IMR-90 (cell line): ENCODE results near the gene VTCN1. TPM values are rescaled to one million over a fixed set of nuclear protein-coding genes. Genes with fewer than 3 reads are reported as not detected.

Source experiments
- ATAC-seq: fragments of 200-7000 bp; cut with Tn5 transposase; 2 replicates; pipeline ENCODE4 v1.9.1; 2020; ENCODE audit warnings: low read depth, mild to moderate bottlenecking, moderate library complexity
- BruUV-seq: library from RNA; stranded (reverse); fragments of 400-500 nt; replicated peaks from 2 replicates; lab custom pipeline; 2021; lab: Mats Ljungman, UMichigan
- CTCF ChIA-PET: fragments of 300-600 bp; formaldehyde crosslinking; extraction: SDS; loops from one replicate; lab custom pipeline; 2021; ENCODE audit warnings: antibody characterized with exemption; lab: Yijun Ruan, JAX
- POLR2A ChIA-PET: fragments of 300-600 bp; sonication (Branson Sonifier 250); formaldehyde crosslinking; loops from one replicate; lab custom pipeline; 2022; ENCODE audit warnings: antibody characterized with exemption; ENCODE audit not compliant: unreplicated experiment; lab: Charles Lee
- DNase-seq: peaks from one replicate; pipeline ENCODE4 v3.0.0; 2013
- H2AFZ ChIP-seq: replicated peaks from 2 replicates; pipeline ENCODE3; 2013; ENCODE audit warnings: low read length, mild to moderate bottlenecking; ENCODE audit not compliant: poor library complexity
- H2AK5ac ChIP-seq: 2 replicates; pipeline ENCODE4 v1.6.1; 2013; ENCODE audit warnings: low read depth, low read length, inconsistent platforms
- H2AK9ac ChIP-seq: replicated peaks from 2 replicates; pipeline ENCODE3; 2013; ENCODE audit warnings: mild to moderate bottlenecking, low read depth, low read length, moderate library complexity; ENCODE audit not compliant: poor library complexity
- H2BK120ac ChIP-seq: 2 replicates; pipeline ENCODE4 v1.6.1; 2013; ENCODE audit warnings: low read depth, low read length, inconsistent platforms
- H2BK15ac ChIP-seq: 3 replicates; pipeline ENCODE4 v1.6.1; 2013; ENCODE audit warnings: low read depth, low read length, inconsistent platforms
- H2BK20ac ChIP-seq: 2 replicates; pipeline ENCODE4 v1.6.1; 2013; ENCODE audit warnings: low read depth, mild to moderate bottlenecking, inconsistent platforms, low read length, moderate library complexity
- H2BK5ac ChIP-seq: 2 replicates; pipeline ENCODE4 v1.6.1; 2013; ENCODE audit warnings: mild to moderate bottlenecking, low read depth, low read length, inconsistent platforms; ENCODE audit not compliant: poor library complexity, severe bottlenecking
- H3K14ac ChIP-seq: replicated peaks from 2 replicates; pipeline ENCODE4 v1.6.1; 2013; ENCODE audit warnings: low read depth, low read length, inconsistent platforms
- H3K18ac ChIP-seq: 2 replicates; pipeline ENCODE4 v1.6.1; 2013; ENCODE audit warnings: low read depth, low read length, control low read depth
- H3K23ac ChIP-seq: 2 replicates; pipeline ENCODE4 v1.6.1; 2013; ENCODE audit warnings: low read depth, low read length, inconsistent platforms
- H3K27ac ChIP-seq: 2 replicates; pipeline ENCODE4 v1.5.1; 2013; ENCODE audit warnings: mild to moderate bottlenecking, control low read depth, low read length; ENCODE audit not compliant: insufficient read depth
- H3K27me3 ChIP-seq: 2 replicates; pipeline ENCODE4 v1.6.1; 2013; ENCODE audit warnings: low read length; ENCODE audit not compliant: control insufficient read depth, insufficient read depth
- H3K36me3 ChIP-seq: 2 replicates; pipeline ENCODE4 v1.6.1; 2013; ENCODE audit warnings: low read length, mixed read lengths; ENCODE audit not compliant: control insufficient read depth, insufficient read depth
- H3K4ac ChIP-seq: 2 replicates; pipeline ENCODE4 v1.6.1; 2013; ENCODE audit warnings: low read depth, low read length, inconsistent platforms
- H3K4me1 ChIP-seq: 2 replicates; pipeline ENCODE4 v1.6.1; 2013; ENCODE audit warnings: low read length, mixed read lengths; ENCODE audit not compliant: control insufficient read depth, insufficient read depth
- H3K4me2 ChIP-seq: 2 replicates; pipeline ENCODE4 v1.6.1; 2013; ENCODE audit warnings: low read depth, mild to moderate bottlenecking, control low read depth, low read length, moderate library complexity
- H3K4me3 ChIP-seq: 2 replicates; pipeline ENCODE4 v1.5.1; 2013; ENCODE audit warnings: low read depth, mild to moderate bottlenecking, control low read depth, low read length, moderate library complexity; ENCODE audit not compliant: insufficient read depth
- H3K56ac ChIP-seq: 2 replicates; pipeline ENCODE4 v1.6.1; 2013; ENCODE audit warnings: low read length, inconsistent platforms; ENCODE audit not compliant: insufficient read depth; ENCODE audit errors: extremely low read depth
- H3K79me1 ChIP-seq, 2 experiments: 2 replicates each; pipeline ENCODE4 v1.6.1; 2013; ENCODE audit warnings: low read length in 2 of 2, inconsistent platforms in 1 of 2, low read depth in 1 of 2
- H3K9ac ChIP-seq: 2 replicates; pipeline ENCODE4 v1.6.1; 2013; ENCODE audit warnings: low read depth, low read length, control low read depth
- H3K9me1 ChIP-seq: 2 replicates; pipeline ENCODE4 v1.6.1; 2013; ENCODE audit warnings: low read length, inconsistent platforms; ENCODE audit not compliant: insufficient read depth
- H3K9me3 ChIP-seq: 2 replicates; pipeline ENCODE4 v1.6.1; 2013; ENCODE audit warnings: low read length; ENCODE audit not compliant: control insufficient read depth, insufficient read depth
- H4K20me1 ChIP-seq: 2 replicates; pipeline ENCODE4 v1.6.1; 2013; ENCODE audit warnings: low read length, inconsistent platforms; ENCODE audit not compliant: insufficient read depth
- H4K5ac ChIP-seq: 2 replicates; pipeline ENCODE4 v1.6.1; 2013; ENCODE audit warnings: mild to moderate bottlenecking, low read depth, low read length, control low read depth
- H4K8ac ChIP-seq, 2 experiments: 2 replicates each; pipeline ENCODE4 v1.6.1; 2013; ENCODE audit warnings: low read depth in 2 of 2, low read length in 2 of 2, control low read depth in 1 of 2, inconsistent platforms in 1 of 2
- H4K91ac ChIP-seq: 2 replicates; pipeline ENCODE4 v1.6.1; 2013; ENCODE audit warnings: low read depth, low read length, inconsistent platforms; ENCODE audit not compliant: insufficient read depth
- BHLHE40 ChIP-seq: fragments of 150-350 bp; IDR thresholded peaks from 2 replicates; pipeline ENCODE4 v1.6.1; 2016; ENCODE audit warnings: mild to moderate bottlenecking, low read depth, low read length
- CEBPB ChIP-seq: IDR thresholded peaks from 2 replicates; pipeline ENCODE4 v1.6.1; 2012; ENCODE audit warnings: low read depth, low read length, improper control_type of control experiment
- CHD1 ChIP-seq: IDR thresholded peaks from 2 replicates; pipeline ENCODE4 v1.6.1; 2012; ENCODE audit warnings: low read depth, low read length, improper control_type of control experiment
- CTCF ChIP-seq: conservative IDR thresholded peaks from 2 replicates; pipeline ENCODE4 v1.5.1; 2012; ENCODE audit warnings: mild to moderate bottlenecking, low read depth, low read length, improper control_type of control experiment
- ELK1 ChIP-seq: fragments of 150-350 bp; IDR thresholded peaks from 2 replicates; pipeline ENCODE4 v1.6.1; 2016; ENCODE audit warnings: low read depth, mild to moderate bottlenecking, low read length, moderate library complexity, borderline replicate concordance
- FOS ChIP-seq: fragments of 150-350 bp; IDR thresholded peaks from 2 replicates; pipeline ENCODE4 v1.6.1; 2016; ENCODE audit warnings: low read depth, low read length
- MAZ ChIP-seq: IDR thresholded peaks from 2 replicates; pipeline ENCODE4 v1.6.1; 2012; ENCODE audit warnings: low read depth, mild to moderate bottlenecking, low read length, improper control_type of control experiment, moderate library complexity, borderline replicate concordance
- RCOR1 ChIP-seq: IDR thresholded peaks from 2 replicates; pipeline ENCODE4 v1.6.1; 2012; ENCODE audit warnings: mild to moderate bottlenecking, low read length, improper control_type of control experiment; ENCODE audit not compliant: insufficient replicate concordance
- RFX5 ChIP-seq: IDR thresholded peaks from 2 replicates; pipeline ENCODE4 v1.8.0; 2012; ENCODE audit warnings: low read depth, mild to moderate bottlenecking, low read length, moderate library complexity
- SMC3 ChIP-seq: fragments of 150-350 bp; IDR thresholded peaks from 2 replicates; pipeline ENCODE4 v1.6.1; 2016; ENCODE audit warnings: low read depth, mild to moderate bottlenecking, antibody characterized with exemption, low read length, moderate library complexity
- WGBS, 2 experiments: methylation state at CpG; one replicate each; pipeline versions ENCODE4 v1.1.5 to v1.1.7; 2013; ENCODE audit warnings: missing lambda C conversion rate in 2 of 2; ENCODE audit not compliant: insufficient read length in 1 of 2; ENCODE audit errors: extremely low coverage in 2 of 2; 5-methylcytosine and 5-hydroxymethylcytosine counted together
- dilution Hi-C: fragments of 300-500 bp; cut with HindIII; formaldehyde crosslinking; loops from one replicate; pipeline ENCODE4 v1.14.3; 2018; ENCODE audit warnings: low sequenced_read_pairs; ENCODE audit not compliant: unreplicated experiment
- in situ Hi-C: fragments of 300-500 bp; cut with MboI; formaldehyde crosslinking; loops from 3 replicates; pipeline ENCODE4 v1.14.3; 2019; ENCODE audit warnings: low sequenced_read_pairs, inconsistent platforms, mixed read lengths
- intact Hi-C: fragments of 100-400 bp; cut with micrococcal nuclease; formaldehyde crosslinking; loops from 2 replicates; pipeline ENCODE4 v1.10.0; 2022
- polyA plus RNA-seq, 3 experiments: library from polyadenylated mRNA; depleted of rRNA; stranded (reverse); fragments of >200 nt; gene quantifications; 2 replicates each; pipeline ENCODE4 v1.2.3, GENCODE V29; 2012; ENCODE audit warnings: low replicate concordance in 1 of 3
- total RNA-seq: library from RNA; depleted of rRNA; stranded (reverse); fragments of >200 nt; gene quantifications from 2 replicates; pipeline ENCODE4 v1.2.3, GENCODE V29; 2012

VTCN1 gene
- total and polyA plus RNA-seq, 2 of the 4 experiments (the other 2 are of a cell fraction), result not detected

DNA sequence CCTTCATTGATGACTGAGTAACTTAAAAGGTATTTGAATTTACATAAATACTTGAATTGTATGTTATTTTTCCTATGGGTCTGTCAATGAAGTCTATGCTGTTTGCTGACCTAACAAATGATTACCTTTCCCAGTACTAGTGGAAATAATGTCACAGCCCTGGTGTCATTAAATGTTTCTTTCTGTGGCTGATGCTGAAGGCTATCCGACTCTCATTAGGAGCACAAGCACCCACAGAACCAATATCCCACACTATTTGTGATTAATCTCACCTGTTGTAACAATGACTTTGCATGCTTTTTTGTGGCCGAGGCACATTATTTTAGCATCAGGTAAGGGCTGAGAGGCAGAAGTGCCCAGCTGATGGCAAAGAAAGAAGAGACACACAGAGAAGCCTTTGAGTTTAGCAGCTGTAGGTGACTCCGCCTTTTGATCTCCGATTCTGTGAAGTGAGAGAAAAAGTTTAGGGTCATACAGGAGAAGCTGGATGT is 63.3 kb downstream of the VTCN1 start:
- Histone ChIP-seq H3K9ac (no peak overlapping the region), H4K91ac (peak overlapping the region; percentile 62; the same call in 1 of the 2 replicates), H2BK20ac (peak overlapping the region; percentile 83), H2AK5ac (peak overlapping the region; percentile 60; the same call in 1 of the 2 replicates), H2BK5ac (peak overlapping the region; percentile 33), H3K4me3 (no peak overlapping the region), H3K4me2 (peak overlapping the region; percentile 26; the same call in 1 of the 2 replicates), H3K79me1 (no peaks in the 10 kb centered on the region), H3K23ac (peak overlapping the region; percentile 19; the same call in 1 of the 2 replicates), H3K27ac (peak overlapping the region; percentile 24; the same call in 1 of the 2 replicates), H3K18ac (peak overlapping the region; percentile 9; the same call in 1 of the 2 replicates), H3K27me3 (no peaks in the 10 kb centered on the region), H3K9me1 (peaks cover 13% of the 10 kb centered on the region), H3K56ac (no peak overlapping the region; the same call in 1 of the 2 replicates), H3K4me1 (peaks cover 13% of the 10 kb centered on the region), H3K14ac (peak overlapping the region; percentile 36), H2BK15ac (peak overlapping the region; percentile 40; the same call in 1 of the 3 replicates), H2AFZ (no peak overlapping the region), H3K36me3 (no peaks in the 10 kb centered on the region), H3K9me3 (no peaks in the 10 kb centered on the region), H4K8ac (peak overlapping the region; percentile 8 to 59; a peak in 3 of 4 replicates), H3K4ac (peak overlapping the region; percentile 80), H4K5ac (no peak overlapping the region), H2BK120ac (peak overlapping the region; percentile 74), H2AK9ac (no peak overlapping the region), H4K20me1 (no peaks in the 10 kb centered on the region; the same call in 1 of the 2 replicates)
- 29% methylated on average over 2 of the region's 4 CpGs; no CpG with 5 or more reads in 1 of the 2 experiments for WGBS, 2 experiments
- dilution Hi-C loops, result no loop called here
- in situ Hi-C loops, result no loop called here
- no TSS peak for BruUV-seq
- ChIA-PET POLR2A (no interaction called here), CTCF (interaction anchor here (0.9 to 1.1 kb wide), 2 partner anchors 9 to 16 kb away, joined by 3 read pairs; no protein-coding TSS in a partner anchor)
- ATAC-seq, result peak; percentile 16
- intact Hi-C loops, result loop anchor here (10.0 kb wide), 1 partner anchor 217 kb away; the partner anchor contains the start of gene MAN1A2
- no peak for DNase-seq
- no peak for TF ChIP-seq CEBPB
- TF ChIP-seq SMC3, result no peak
- TF ChIP-seq MAZ, result no peak
- no peak for TF ChIP-seq RCOR1
- TF ChIP-seq FOS, result no peak
- TF ChIP-seq CHD1, result no peak
- no peak for TF ChIP-seq RFX5
- TF ChIP-seq CTCF, result no peak
- TF ChIP-seq BHLHE40, result no peak
- TF ChIP-seq ELK1, result no peak
